Hepatocyte (in vitro differentiated cells): ENCODE results near the gene NCMAP.

ENCODE experiments used
- EZH2phosphoT487 ChIP-seq: fragments of 200-600 bp; sonication (generic); IDR thresholded peaks from one replicate; pipeline ENCODE4 v1.6.1; 2018; ENCODE audit warnings: antibody characterized with exemption, mild to moderate bottlenecking, low read depth, moderate library complexity; ENCODE audit not compliant: unreplicated experiment, severe bottlenecking
- TF ChIP-seq, protein P1 (sequence below): fragments of 200-600 bp; sonication (generic); IDR thresholded peaks from 2 replicates; pipeline ENCODE4 v1.5.1; 2016; ENCODE audit warnings: antibody characterized with exemption, mild to moderate bottlenecking; ENCODE audit not compliant: poor library complexity

DNA sequence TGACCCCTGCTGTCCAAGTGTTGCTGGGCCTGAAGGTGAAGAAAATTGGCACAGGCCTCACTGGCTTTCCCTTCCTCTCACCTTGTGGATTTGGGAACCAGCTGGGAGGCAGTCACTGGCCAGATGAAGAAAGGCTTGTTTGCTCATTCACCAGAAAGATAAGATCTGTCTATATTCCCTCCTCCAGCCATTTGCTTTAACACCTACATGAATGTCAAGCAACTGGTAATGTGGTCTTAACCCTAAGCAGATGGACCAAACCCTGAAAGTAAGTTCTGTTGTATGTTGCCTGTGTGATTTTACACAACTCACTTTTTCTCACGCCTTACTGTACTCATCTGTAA lies 76.9 kb downstream of the NCMAP start:
- TF ChIP-seq, protein P1, sequence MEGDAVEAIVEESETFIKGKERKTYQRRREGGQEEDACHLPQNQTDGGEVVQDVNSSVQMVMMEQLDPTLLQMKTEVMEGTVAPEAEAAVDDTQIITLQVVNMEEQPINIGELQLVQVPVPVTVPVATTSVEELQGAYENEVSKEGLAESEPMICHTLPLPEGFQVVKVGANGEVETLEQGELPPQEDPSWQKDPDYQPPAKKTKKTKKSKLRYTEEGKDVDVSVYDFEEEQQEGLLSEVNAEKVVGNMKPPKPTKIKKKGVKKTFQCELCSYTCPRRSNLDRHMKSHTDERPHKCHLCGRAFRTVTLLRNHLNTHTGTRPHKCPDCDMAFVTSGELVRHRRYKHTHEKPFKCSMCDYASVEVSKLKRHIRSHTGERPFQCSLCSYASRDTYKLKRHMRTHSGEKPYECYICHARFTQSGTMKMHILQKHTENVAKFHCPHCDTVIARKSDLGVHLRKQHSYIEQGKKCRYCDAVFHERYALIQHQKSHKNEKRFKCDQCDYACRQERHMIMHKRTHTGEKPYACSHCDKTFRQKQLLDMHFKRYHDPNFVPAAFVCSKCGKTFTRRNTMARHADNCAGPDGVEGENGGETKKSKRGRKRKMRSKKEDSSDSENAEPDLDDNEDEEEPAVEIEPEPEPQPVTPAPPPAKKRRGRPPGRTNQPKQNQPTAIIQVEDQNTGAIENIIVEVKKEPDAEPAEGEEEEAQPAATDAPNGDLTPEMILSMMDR: no peak
- TF ChIP-seq EZH2phosphoT487: no peak
